H1 (cell line): ENCODE measurements around the gene GBGT1. TPM values are rescaled to one million over a fixed set of nuclear protein-coding genes. Genes with fewer than 3 reads are reported as not detected.

Experiments used
- CTCF ChIA-PET: fragments of 300-600 bp; sonication (Branson Sonifier 250); formaldehyde crosslinking; loops from one replicate; lab custom pipeline; 2021; ENCODE audit not compliant: partially characterized antibody; lab: Charles Lee
- POLR2A ChIA-PET: fragments of 300-600 bp; sonication (Branson Sonifier 250); formaldehyde crosslinking; loops from one replicate; lab custom pipeline; 2021; ENCODE audit warnings: inconsistent platforms; ENCODE audit not compliant: partially characterized antibody; lab: Charles Lee
- DNase-seq, 2 experiments: peaks; one replicate each; pipeline versions ENCODE4 v3.0.0 to v3.0.0-alpha.2; 2010 to 2022; ENCODE audit warnings: low spot score in 2 of 2, low read depth in 1 of 2, mixed read lengths in 1 of 2
- FAIRE-seq: peaks from 2 replicates; lab custom pipeline; 2011; peaks lifted over from hg19 to GRCh38; lab: Jason Lieb, UNC
- H2AFZ ChIP-seq: 2 replicates; pipeline ENCODE4 v1.8.1; 2012; ENCODE audit warnings: low read length, inconsistent platforms
- H2AK5ac ChIP-seq: 2 replicates; pipeline ENCODE4 v1.6.1; 2013; ENCODE audit warnings: low read depth, low read length
- H2BK120ac ChIP-seq: replicated peaks from 2 replicates; pipeline ENCODE3; 2013; ENCODE audit warnings: low read depth, low read length, inconsistent platforms
- H2BK12ac ChIP-seq: 2 replicates; pipeline ENCODE4 v1.6.1; 2013; ENCODE audit warnings: low read depth, low read length
- H2BK15ac ChIP-seq: 2 replicates; pipeline ENCODE4 v1.6.1; 2013; ENCODE audit warnings: low read length
- H2BK20ac ChIP-seq: 2 replicates; pipeline ENCODE4 v1.6.1; 2013; ENCODE audit warnings: low read length
- H2BK5ac ChIP-seq: 2 replicates; pipeline ENCODE4 v1.6.1; 2013; ENCODE audit warnings: low read depth, low read length
- H3K14ac ChIP-seq: 2 replicates; pipeline ENCODE4 v1.6.1; 2013; ENCODE audit warnings: inconsistent platforms; ENCODE audit not compliant: insufficient read length
- H3K18ac ChIP-seq: 2 replicates; pipeline ENCODE4 v1.6.1; 2013; ENCODE audit warnings: low read length; ENCODE audit errors: extremely low read depth
- H3K23ac ChIP-seq: 2 replicates; pipeline ENCODE4 v1.6.1; 2013; ENCODE audit warnings: inconsistent platforms; ENCODE audit not compliant: insufficient read length
- H3K23me2 ChIP-seq: 2 replicates; pipeline ENCODE4 v1.6.1; 2013; ENCODE audit warnings: low read depth, low read length
- H3K27ac ChIP-seq: 2 replicates; pipeline ENCODE4 v1.6.1; 2011; ENCODE audit warnings: low read depth, low read length, inconsistent platforms
- H3K27me3 ChIP-seq, 4 experiments: replicated peaks in 1 of 4; 1 replicate in 1 of 4; 2 replicates in 3 of 4; pipeline versions ENCODE4 v1.6.1 to v1.8.1; 2011 to 2013; ENCODE audit warnings: low read length in 3 of 4, mild to moderate bottlenecking in 3 of 4, inconsistent platforms in 2 of 4, mixed read lengths in 2 of 4, moderate library complexity in 1 of 4; ENCODE audit not compliant: control insufficient read depth in 3 of 4, insufficient read depth in 3 of 4; ENCODE audit errors: extremely low read depth in 1 of 4
- H3K36me3 ChIP-seq, 4 experiments: 2 replicates each; pipeline versions ENCODE4 v1.6.1 to v1.8.1; 2011 to 2013; ENCODE audit warnings: mild to moderate bottlenecking in 4 of 4, low read length in 3 of 4, moderate library complexity in 2 of 4, control low read depth in 1 of 4, inconsistent platforms in 1 of 4; ENCODE audit not compliant: insufficient read depth in 4 of 4, control insufficient read depth in 2 of 4
- H3K4ac ChIP-seq: replicated peaks from 2 replicates; pipeline ENCODE3; 2013; ENCODE audit warnings: low read length, low read depth, mixed read lengths, inconsistent platforms; ENCODE audit not compliant: insufficient read length
- H3K4me1 ChIP-seq, 4 experiments: replicated peaks in 1 of 4; 1 replicate in 1 of 4; 2 replicates in 3 of 4; pipeline versions ENCODE4 v1.6.1 to v1.8.1; 2011 to 2013; ENCODE audit warnings: low read length in 3 of 4, inconsistent platforms in 2 of 4, mixed read lengths in 1 of 4; ENCODE audit not compliant: insufficient read depth in 4 of 4, control insufficient read depth in 3 of 4
- H3K4me2 ChIP-seq, 2 experiments: 2 replicates each; pipeline versions ENCODE4 v1.6.1 to v1.8.1; 2011 to 2013; ENCODE audit warnings: low read depth in 2 of 2, low read length in 2 of 2, control low read depth in 1 of 2, inconsistent platforms in 1 of 2, mild to moderate bottlenecking in 1 of 2; ENCODE audit not compliant: insufficient read depth in 1 of 2
- H3K4me3 ChIP-seq, 4 experiments: fragments of 200-600, 300-600 bp in 1 of 4; sonication (generic), shearing (Covaris generic), sonication (Bioruptor Twin) in 1 of 4; 2 replicates each; pipeline versions ENCODE4 v1.5.1 to v1.8.1; 2011 to 2016; ENCODE audit warnings: low read length in 4 of 4, low read depth in 3 of 4, control low read depth in 2 of 4, inconsistent platforms in 2 of 4, mild to moderate bottlenecking in 2 of 4, mixed read lengths in 1 of 4, moderate library complexity in 1 of 4; ENCODE audit not compliant: insufficient read depth in 2 of 4; ENCODE audit errors: extremely low read depth in 1 of 4
- H3K56ac ChIP-seq: replicated peaks from 2 replicates; pipeline ENCODE3; 2013; ENCODE audit warnings: low read depth, mild to moderate bottlenecking, mixed read lengths, low read length, inconsistent platforms; ENCODE audit not compliant: insufficient read length
- H3K79me1 ChIP-seq: 2 replicates; pipeline ENCODE4 v1.6.1; 2013; ENCODE audit warnings: low read depth, low read length, control low read depth
- H3K79me2 ChIP-seq, 2 experiments: 2 replicates each; pipeline versions ENCODE4 v1.6.1 to v1.8.1; 2012 to 2013; ENCODE audit warnings: low read length in 2 of 2, mild to moderate bottlenecking in 2 of 2, inconsistent platforms in 1 of 2; ENCODE audit not compliant: insufficient read depth in 2 of 2, control insufficient read depth in 1 of 2
- H3K9ac ChIP-seq, 4 experiments: replicated peaks in 1 of 4; 1 replicate in 1 of 4; 2 replicates in 3 of 4; pipeline versions ENCODE4 v1.6.1 to v1.8.1; 2011 to 2013; ENCODE audit warnings: low read depth in 3 of 4, low read length in 3 of 4, control low read depth in 2 of 4, mild to moderate bottlenecking in 2 of 4, moderate library complexity in 2 of 4, inconsistent platforms in 1 of 4; ENCODE audit errors: extremely low read depth in 1 of 4
- H3K9me3 ChIP-seq, 2 experiments: 2 replicates each; pipeline versions ENCODE4 v1.6.1 to v1.8.1; 2012 to 2013; ENCODE audit warnings: mild to moderate bottlenecking in 2 of 2, moderate library complexity in 2 of 2, control low read depth in 1 of 2, inconsistent platforms in 1 of 2, low read depth in 1 of 2, low read length in 1 of 2, mixed read lengths in 1 of 2; ENCODE audit not compliant: insufficient read depth in 2 of 2
- H4K20me1 ChIP-seq, 2 experiments: replicated peaks in 1 of 2; 2 replicates each; pipeline versions ENCODE3 to v1.8.1; 2011 to 2013; ENCODE audit warnings: inconsistent platforms in 2 of 2, low read length in 2 of 2, mild to moderate bottlenecking in 1 of 2; ENCODE audit not compliant: insufficient read depth in 2 of 2, control insufficient read depth in 1 of 2
- H4K5ac ChIP-seq: 2 replicates; pipeline ENCODE4 v1.6.1; 2013; ENCODE audit warnings: low read length, low read depth, mixed read lengths, inconsistent platforms; ENCODE audit not compliant: insufficient read length
- H4K8ac ChIP-seq: 2 replicates; pipeline ENCODE4 v1.8.0; 2013; ENCODE audit warnings: mild to moderate bottlenecking, moderate library complexity, low read length, inconsistent platforms; ENCODE audit not compliant: insufficient read depth; ENCODE audit errors: extremely low read depth
- H4K91ac ChIP-seq: replicated peaks from 2 replicates; pipeline ENCODE3; 2013; ENCODE audit warnings: low read length, mixed read lengths, inconsistent platforms; ENCODE audit not compliant: insufficient read length
- CBX5 ChIP-seq: fragments of 300-800, 300-1000 bp; sonication (generic); IDR thresholded peaks from 2 replicates; pipeline ENCODE4 v1.7.1; 2016; ENCODE audit warnings: antibody characterized with exemption, low read length, low read depth
- CHD1 ChIP-seq: IDR thresholded peaks from 2 replicates; pipeline ENCODE4 v1.6.1; 2012; ENCODE audit warnings: low read depth, low read length, improper control_type of control experiment
- FOSL1 ChIP-seq: IDR thresholded peaks from 2 replicates; pipeline ENCODE4 v1.6.1; 2011; ENCODE audit warnings: mild to moderate bottlenecking, low read depth, low read length, moderate library complexity; ENCODE audit not compliant: insufficient read depth
- KDM4A ChIP-seq: IDR thresholded peaks from one replicate; pipeline ENCODE4 v1.7.1; 2012; ENCODE audit warnings: low read depth, mild to moderate bottlenecking, moderate library complexity, low read length, inconsistent platforms; ENCODE audit not compliant: severe bottlenecking
- MAFK ChIP-seq: IDR thresholded peaks from 2 replicates; pipeline ENCODE4 v1.6.1; 2012; ENCODE audit warnings: low read depth, mild to moderate bottlenecking, improper control_type of control experiment, low read length
- RAD21 ChIP-seq, 2 experiments: IDR thresholded peaks in 1 of 2; conservative IDR thresholded peaks in 1 of 2; 2 replicates each; pipeline ENCODE4 v1.6.1; 2011; ENCODE audit warnings: low read depth in 2 of 2, low read length in 2 of 2, improper control_type of control experiment in 1 of 2, inconsistent platforms in 1 of 2, mild to moderate bottlenecking in 1 of 2, moderate library complexity in 1 of 2
- SIN3A ChIP-seq, 2 experiments: IDR thresholded peaks in 1 of 2; conservative IDR thresholded peaks in 1 of 2; 2 replicates each; pipeline ENCODE4 v1.6.1; 2011 to 2012; ENCODE audit warnings: low read length in 2 of 2, improper control_type of control experiment in 1 of 2, low read depth in 1 of 2, mild to moderate bottlenecking in 1 of 2
- SIRT6 ChIP-seq: IDR thresholded peaks from one replicate; pipeline ENCODE4 v1.7.1; 2012; ENCODE audit warnings: low read length, inconsistent platforms
- SUZ12 ChIP-seq: fragments of 200-600 bp; sonication (generic); IDR thresholded peaks from 2 replicates; pipeline ENCODE4 v1.6.1; 2012; ENCODE audit warnings: mild to moderate bottlenecking, inconsistent platforms, low read length, moderate library complexity, mixed read lengths
- TAF1 ChIP-seq: IDR thresholded peaks from 2 replicates; pipeline ENCODE4 v1.6.1; 2011; ENCODE audit warnings: mild to moderate bottlenecking, low read depth, low read length
- TAF7 ChIP-seq: optimal IDR thresholded peaks from 2 replicates; pipeline ENCODE3; 2011; ENCODE audit warnings: low read depth, mild to moderate bottlenecking, inconsistent platforms, low read length, moderate library complexity, borderline replicate concordance
- YY1 ChIP-seq: IDR thresholded peaks from 2 replicates; pipeline ENCODE4 v1.6.1; 2011; ENCODE audit warnings: low read depth, mild to moderate bottlenecking, low read length
- WGBS, 2 experiments: shearing (Covaris generic) in 1 of 2; methylation state at CpG; one replicate each; pipeline versions ENCODE4 v1.1.6 to v1.1.7; 2013 to 2015; ENCODE audit warnings: low lambda C conversion rate in 2 of 2, mixed read lengths in 2 of 2, inconsistent platforms in 1 of 2, low coverage in 1 of 2, missing lambda C conversion rate in 1 of 2; ENCODE audit not compliant: insufficient replicate concordance in 2 of 2, insufficient coverage in 1 of 2, insufficient read length in 1 of 2; ENCODE audit errors: extremely low coverage in 1 of 2, missing lambda C conversion rate in 1 of 2; 5-methylcytosine and 5-hydroxymethylcytosine counted together
- polyA plus RNA-seq, 7 experiments: library from polyadenylated mRNA; depleted of rRNA in 3 of 7; stranded (reverse) in 5 of 7; unstranded in 2 of 7; fragments of >200 nt in 5 of 7; fragments of 200-250 nt in 2 of 7; gene quantifications; 1 replicate in 5 of 7; 2 replicates in 1 of 7; 4 replicates in 1 of 7; pipeline versions ENCODE4 v1.2.1 to v1.2.3, GENCODE V29; 2011 to 2013; ENCODE audit warnings: missing spikeins in 2 of 7, mixed read lengths in 2 of 7
- total RNA-seq: library from RNA; stranded (reverse); fragmentation: NEBNext Ultra II Directional; extraction: Animal tissue kit (Norgen Biotek cat#: 25700); gene quantifications from 2 replicates; pipeline ENCODE4 v1.2.1, GENCODE V29; 2021

The GBGT1 gene
- total and polyA plus RNA-seq, 2 of the 8 experiments (the other 6 are each of a cell fraction or from before 2014, with no cell fraction given), result 7.1 to 9.7 TPM

- FAIRE-seq (no peak), DNase-seq (no peak)
- no peaks in the 10 kb centered on the region for H3K23me2 ChIP-seq
- ChIA-PET POLR2A (no interaction called here), CTCF (interaction anchor here (0.9 to 19.3 kb wide), 5 partner anchors 10 to 49 kb away, joined by 3 to 337 read pairs (median 5); no protein-coding TSS in a partner anchor)
- no peak overlapping the region for H2BK5ac ChIP-seq
- no peaks in the 10 kb centered on the region for H3K9me3 ChIP-seq
- no peak overlapping the region for H3K23ac ChIP-seq
- no peak overlapping the region for H3K4ac ChIP-seq
- no peak overlapping the region for H3K4me2 ChIP-seq
- H3K9ac ChIP-seq, result no peak overlapping the region
- H4K8ac ChIP-seq, result no peak overlapping the region
- no peak overlapping the region for H3K27ac ChIP-seq
- H2AK5ac ChIP-seq, result no peak overlapping the region
- peaks cover 18 to 27% of the 10 kb centered on the region in 2 experiments for H4K20me1 ChIP-seq
- H3K14ac ChIP-seq, result no peak overlapping the region
- H3K36me3 ChIP-seq, result peaks cover 0 to 7% (median 5%) of the 10 kb centered on the region in 4 experiments; a peak in 5 of 8 replicates
- no peak overlapping the region for H3K4me3 ChIP-seq
- H3K79me1 ChIP-seq, result no peaks in the 10 kb centered on the region
- no peak overlapping the region for H2BK20ac ChIP-seq
- no peak overlapping the region for H2BK120ac ChIP-seq
- WGBS, 2 experiments, result 93% methylated on average over 30 of the region's 30 CpGs; no CpG with 5 or more reads in 1 of the 2 experiments
- H2AFZ ChIP-seq, result no peak overlapping the region
- H2BK15ac ChIP-seq, result no peak overlapping the region
- no peak overlapping the region for H3K18ac ChIP-seq
- no peak overlapping the region for H3K56ac ChIP-seq
- no peaks in the 10 kb centered on the region for H3K79me2 ChIP-seq
- no peak overlapping the region for H2BK12ac ChIP-seq
- H4K5ac ChIP-seq, result no peak overlapping the region
- peaks cover 0 to 4% (median 0%) of the 10 kb centered on the region in 4 experiments; a peak in 1 of 7 replicates for H3K4me1 ChIP-seq
- no peak overlapping the region for H4K91ac ChIP-seq
- peaks cover 0 to 1% (median under 1%) of the 10 kb centered on the region in 4 experiments; a peak in 3 of 7 replicates for H3K27me3 ChIP-seq
- TF ChIP-seq FOSL1 (no peak), MAFK (no peak), RAD21 (IDR thresholded peaks at IDR 0.05 in 1 of 2, conservative IDR thresholded peaks at IDR 0.05 in 1 of 2; ENCODE audit: low read depth in 2 of 2, low read length in 2 of 2) (no peak), TAF7 (no peak), TAF1 (no peak), SIRT6 (no peak), YY1 (no peak), SUZ12 (no peak), CHD1 (no peak), KDM4A (no peak), CBX5 (no peak), SIN3A (conservative IDR thresholded peaks at IDR 0.05 in 1 of 2, IDR thresholded peaks at IDR 0.05 in 1 of 2; ENCODE audit: low read depth in 1 of 2, low read length in 2 of 2) (no peak)
These were observed 51.7 kb downstream of the GBGT1 start for GRCh38 chr9:133111808-133112662.
